ENCODE data around the gene COQ8A. TPM values are rescaled to one million over a fixed set of nuclear protein-coding genes. Genes with fewer than 3 reads are reported as not detected.

Gene COQ8A
- total RNA-seq, 1 donor from 2014 or later: 28.0 TPM

GRCh38 chr1:226980565-226981385 lies 40.7 kb downstream of the COQ8A start:
- Mint-ChIP-seq H3K4me1 (ENCODE audit: low read depth) (no peaks in the 10 kb centered on the region), H3K27me3 (ENCODE audit: low read depth) (no peaks in the 10 kb centered on the region), H3K4me3 (ENCODE audit: low read depth) (no peak overlapping the region), H3K36me3 (ENCODE audit: low read depth) (no peaks in the 10 kb centered on the region), H3K27ac (no peak overlapping the region), H3K9me3 (no peaks in the 10 kb centered on the region)
- no peak for DNase-seq (ENCODE audit: low spot score)
- intact Hi-C loops (cut with micrococcal nuclease): no loop called here

GRCh38 chr1:226981386-226981817 lies 41.3 kb downstream of the COQ8A start:
- Mint-ChIP-seq H3K27ac (no peak overlapping the region), H3K4me1 (ENCODE audit: low read depth) (no peaks in the 10 kb centered on the region)
- DNase-seq (ENCODE audit: low spot score): no peak

GRCh38 chr1:226981838-226982237 lies 41.7 kb downstream of the COQ8A start:
- no peaks in the 10 kb centered on the region for H3K9me3 Mint-ChIP-seq

More at GRCh38 chr1:226981386-226981817, 41.3 kb downstream of the COQ8A start:
- Mint-ChIP-seq H3K9me3 (no peaks in the 10 kb centered on the region), H3K36me3 (ENCODE audit: low read depth) (peaks cover 3% of the 10 kb centered on the region), H3K27me3 (ENCODE audit: low read depth) (no peaks in the 10 kb centered on the region), H3K4me3 (ENCODE audit: low read depth) (no peak overlapping the region)
- intact Hi-C loops (cut with micrococcal nuclease): no loop called here

GRCh38 chr1:226982451-226983177 lies 42.5 kb downstream of the COQ8A start:
- Mint-ChIP-seq H3K36me3 (ENCODE audit: low read depth) (peaks cover 9% of the 10 kb centered on the region), H3K4me1 (ENCODE audit: low read depth) (no peaks in the 10 kb centered on the region), H3K4me3 (ENCODE audit: low read depth) (no peak overlapping the region), H3K27me3 (ENCODE audit: low read depth) (no peaks in the 10 kb centered on the region), H3K27ac (no peak overlapping the region), H3K9me3 (no peaks in the 10 kb centered on the region)
- intact Hi-C loops (cut with micrococcal nuclease): no loop called here
- no peak for DNase-seq (ENCODE audit: low spot score)

More at GRCh38 chr1:226981838-226982237, 41.7 kb downstream of the COQ8A start:
- no peaks in the 10 kb centered on the region for H3K27me3 Mint-ChIP-seq (ENCODE audit: low read depth)
- intact Hi-C loops (cut with micrococcal nuclease): no loop called here
- peaks cover 6% of the 10 kb centered on the region for H3K36me3 Mint-ChIP-seq (ENCODE audit: low read depth)
- H3K27ac Mint-ChIP-seq: no peak overlapping the region
- no peaks in the 10 kb centered on the region for H3K4me1 Mint-ChIP-seq (ENCODE audit: low read depth)
- H3K4me3 Mint-ChIP-seq (ENCODE audit: low read depth): no peak overlapping the region
- DNase-seq (ENCODE audit: low spot score): no peak

GRCh38 chr1:226983247-226983991 lies 43.3 kb downstream of the COQ8A start:
- intact Hi-C loops (cut with micrococcal nuclease): no loop called here
- Mint-ChIP-seq H3K27ac (no peak overlapping the region), H3K9me3 (no peaks in the 10 kb centered on the region), H3K36me3 (ENCODE audit: low read depth) (peaks cover 9% of the 10 kb centered on the region), H3K4me3 (ENCODE audit: low read depth) (no peak overlapping the region), H3K4me1 (ENCODE audit: low read depth) (no peaks in the 10 kb centered on the region), H3K27me3 (ENCODE audit: low read depth) (no peaks in the 10 kb centered on the region)
- DNase-seq (ENCODE audit: low spot score): no peak

- Mint-ChIP-seq H3K4me3 (ENCODE audit: low read depth) (no peak overlapping the region), H3K4me1 (ENCODE audit: low read depth) (no peaks in the 10 kb centered on the region), H3K36me3 (ENCODE audit: low read depth) (peaks cover 9% of the 10 kb centered on the region), H3K27me3 (ENCODE audit: low read depth) (no peaks in the 10 kb centered on the region), H3K27ac (no peak overlapping the region), H3K9me3 (no peaks in the 10 kb centered on the region)
- DNase-seq (ENCODE audit: low spot score): no peak
- intact Hi-C loops (cut with micrococcal nuclease): no loop called here
These were observed 43.9 kb downstream of the COQ8A start for GRCh38 chr1:226983992-226984364.

GRCh38 chr1:226984521-226985238 lies 44.6 kb downstream of the COQ8A start:
- Mint-ChIP-seq H3K36me3 (ENCODE audit: low read depth) (peaks cover 9% of the 10 kb centered on the region), H3K9me3 (no peaks in the 10 kb centered on the region), H3K27ac (no peak overlapping the region), H3K4me1 (ENCODE audit: low read depth) (peaks cover 5% of the 10 kb centered on the region), H3K4me3 (ENCODE audit: low read depth) (no peak overlapping the region), H3K27me3 (ENCODE audit: low read depth) (no peaks in the 10 kb centered on the region)
- no peak for DNase-seq (ENCODE audit: low spot score)
- intact Hi-C loops (cut with micrococcal nuclease): no loop called here

- peaks cover 9% of the 10 kb centered on the region for H3K36me3 Mint-ChIP-seq (ENCODE audit: low read depth)
- no peaks in the 10 kb centered on the region for H3K9me3 Mint-ChIP-seq
- H3K4me3 Mint-ChIP-seq (ENCODE audit: low read depth): no peak overlapping the region
- H3K27me3 Mint-ChIP-seq (ENCODE audit: low read depth): no peaks in the 10 kb centered on the region
- DNase-seq (ENCODE audit: low spot score): no peak
- no peak overlapping the region for H3K27ac Mint-ChIP-seq
- H3K4me1 Mint-ChIP-seq (ENCODE audit: low read depth): peaks cover 11% of the 10 kb centered on the region
- intact Hi-C loops (cut with micrococcal nuclease): no loop called here
These were observed 45.2 kb downstream of the COQ8A start for GRCh38 chr1:226985239-226985838.

- H3K9me3 Mint-ChIP-seq: no peaks in the 10 kb centered on the region
- H3K27me3 Mint-ChIP-seq (ENCODE audit: low read depth): no peaks in the 10 kb centered on the region
- peaks cover 9% of the 10 kb centered on the region for H3K36me3 Mint-ChIP-seq (ENCODE audit: low read depth)
- H3K4me3 Mint-ChIP-seq (ENCODE audit: low read depth): no peak overlapping the region
- no peak overlapping the region for H3K27ac Mint-ChIP-seq
- DNase-seq (ENCODE audit: low spot score): no peak
- peaks cover 17% of the 10 kb centered on the region for H3K4me1 Mint-ChIP-seq (ENCODE audit: low read depth)
- intact Hi-C loops (cut with micrococcal nuclease): no loop called here
These were observed 45.9 kb downstream of the COQ8A start for GRCh38 chr1:226985839-226986463.

GRCh38 chr1:226986496-226987178 lies 46.5 kb downstream of the COQ8A start:
- DNase-seq (ENCODE audit: low spot score): no peak
- Mint-ChIP-seq H3K36me3 (ENCODE audit: low read depth) (peaks cover 9% of the 10 kb centered on the region), H3K9me3 (no peaks in the 10 kb centered on the region), H3K27me3 (ENCODE audit: low read depth) (no peaks in the 10 kb centered on the region), H3K27ac (no peak overlapping the region), H3K4me1 (ENCODE audit: low read depth) (peaks cover 17% of the 10 kb centered on the region), H3K4me3 (ENCODE audit: low read depth) (no peak overlapping the region)
- intact Hi-C loops (cut with micrococcal nuclease): no loop called here

- H3K27me3 Mint-ChIP-seq (ENCODE audit: low read depth): no peaks in the 10 kb centered on the region
- no peak for DNase-seq (ENCODE audit: low spot score)
- no peak overlapping the region for H3K27ac Mint-ChIP-seq
- H3K36me3 Mint-ChIP-seq (ENCODE audit: low read depth): peaks cover 9% of the 10 kb centered on the region
- H3K4me3 Mint-ChIP-seq (ENCODE audit: low read depth): no peak overlapping the region
- peaks cover 17% of the 10 kb centered on the region for H3K4me1 Mint-ChIP-seq (ENCODE audit: low read depth)
- no peaks in the 10 kb centered on the region for H3K9me3 Mint-ChIP-seq
- intact Hi-C loops (cut with micrococcal nuclease): no loop called here
These were observed 47.1 kb downstream of the COQ8A start for GRCh38 chr1:226987179-226987536.

Measured in activated T-helper 2 cell treated with anti-CD3 and anti-CD28 coated beads, Interferon-gamma antibody, Interleukin-2, Interleukin-4, amounts not matched to agents 10 μg/mL and 5 μg/mL and 100 μg/mL, durations not matched to agents 14 hours and 24 hours and 36 hours (primary cell).